Spleen (tissue), 11 donors: ENCODE data around the gene BEND3. TPM values are rescaled to one million over a fixed set of nuclear protein-coding genes. Genes with fewer than 3 reads are reported as not detected.

Experiments used
- DNase-seq: peaks from one replicate; pipeline ENCODE4 v3.0.0-alpha.2; 2020
- H3K27ac ChIP-seq, 8 donors: fragments of 200-600 bp; sonication (generic) in 7 of 8; 1 replicate in 4 of 8; 2 replicates in 4 of 8; pipeline versions ENCODE4 v1.5.0 to v1.8.0; 2016 to 2021; ENCODE audit warnings: inconsistent platforms in 4 of 8, mild to moderate bottlenecking in 4 of 8, moderate library complexity in 1 of 8
- H3K27me3 ChIP-seq, 7 donors: fragments of 200-600 bp; sonication (generic) in 6 of 7; replicated peaks in 1 of 7; 1 replicate in 4 of 7; 2 replicates in 3 of 7; pipeline versions ENCODE4 v1.5.0 to v1.8.0; 2016 to 2021; ENCODE audit warnings: inconsistent platforms in 3 of 7, mild to moderate bottlenecking in 1 of 7
- H3K36me3 ChIP-seq, 6 donors: fragments of 200-600 bp; sonication (generic) in 5 of 6; 1 replicate in 4 of 6; 2 replicates in 2 of 6; pipeline versions ENCODE4 v1.5.0 to v1.8.0; 2016 to 2021; ENCODE audit warnings: inconsistent platforms in 2 of 6
- H3K4me1 ChIP-seq, 6 donors: fragments of 200-600 bp; sonication (generic) in 5 of 6; 1 replicate in 3 of 6; 2 replicates in 3 of 6; pipeline versions ENCODE4 v1.5.0 to v1.8.0; 2016 to 2021; ENCODE audit warnings: inconsistent platforms in 3 of 6
- H3K4me3 ChIP-seq, 8 donors: fragments of 200-600 bp; sonication (generic) in 7 of 8; 1 replicate in 4 of 8; 2 replicates in 4 of 8; pipeline versions ENCODE4 v1.5.0 to v1.8.0; 2016 to 2021; ENCODE audit warnings: inconsistent platforms in 4 of 8, mild to moderate bottlenecking in 4 of 8, moderate library complexity in 2 of 8
- H3K9me3 ChIP-seq, 8 donors: fragments of 200-600 bp; sonication (generic) in 7 of 8; 1 replicate in 4 of 8; 2 replicates in 4 of 8; pipeline versions ENCODE4 v1.5.0 to v1.8.0; 2016 to 2021; ENCODE audit warnings: inconsistent platforms in 4 of 8
- CTCF ChIP-seq, 11 experiments: fragments of 200-600 bp in 7 of 11; fragments of 450-650 bp in 4 of 11; sonication (generic) in 4 of 11; IDR thresholded peaks in 8 of 11; conservative IDR thresholded peaks in 3 of 11; 1 replicate in 7 of 11; 2 replicates in 4 of 11; pipeline versions ENCODE4 v1.4.0 to v1.8.0; 2016 to 2021; ENCODE audit warnings: antibody characterized with exemption in 11 of 11, inconsistent platforms in 4 of 11, mild to moderate bottlenecking in 1 of 11
- POLR2A ChIP-seq, 3 donors: fragments of 450-650 bp; IDR thresholded peaks; one replicate each; pipeline ENCODE4 v1.5.1; 2017; ENCODE audit warnings: antibody characterized with exemption in 3 of 3, mild to moderate bottlenecking in 1 of 3
- POLR2AphosphoS5 ChIP-seq, 3 donors: sonication (generic); formaldehyde crosslinking; IDR thresholded peaks; one replicate each; pipeline ENCODE4 v1.5.1; 2017; ENCODE audit warnings: antibody characterized with exemption in 3 of 3
- WGBS, 5 donors: extraction: QIAGEN DNeasy Blood & Tissue Kit in 3 of 5; methylation state at CpG; one replicate each; pipeline versions ENCODE4 v1.1.5 to v1.1.7; 2013 to 2018; 5-methylcytosine and 5-hydroxymethylcytosine counted together
- intact Hi-C: fragments of 100-400 bp; cut with DNase I; formaldehyde crosslinking; loops from one replicate; pipeline ENCODE4 v1.15.0; 2023; ENCODE audit warnings: low total_unique reads
- polyA plus RNA-seq, 3 donors: library from polyadenylated mRNA; stranded (reverse); fragments of 200-250 nt; gene quantifications; one replicate each; pipeline ENCODE4 v1.2.1, GENCODE V29; 2013
- total RNA-seq, 7 donors: library from RNA; depleted of rRNA in 3 of 7; stranded (reverse); fragments of >200 nt in 3 of 7; fragmentation: NEBNext Ultra II Directional in 4 of 7; extraction: Animal tissue kit (Norgen Biotek cat#: 25700) in 4 of 7; gene quantifications; one replicate each; pipeline versions ENCODE4 v1.1.0 to v1.2.1, GENCODE V29; 2016 to 2021
- donor health status: healthy with polysubstance abuse.
- donor health status: DM: no; HTN: no; CAD: no; lungs with moderate emphysema.
- donor health status: DM: no; HTN: no; CAD: no.
- donor health status: Bipolar disorder and iron deficiency.
- donor health status: healthy.
- donor health status: DM: no; HTN: no; CAD: no.
- donor health status: DM: yes; HTN: yes; CAD: no.

BEND3 gene
- total and polyA plus RNA-seq, 10 donors, result 0.37 to 2.6 (median 2.1) TPM

- H3K9me3 ChIP-seq, result no peaks in the 10 kb centered on the region
- H3K27ac ChIP-seq, result no peak overlapping the region
- WGBS, 5 donors, result 89 to 93% (median 92%) methylated on average over 4 of the region's 4 CpGs
- TF ChIP-seq POLR2A (IDR thresholded peaks at IDR 0.05) (no peak), CTCF (IDR thresholded peaks at IDR 0.05 in 8 of 11, conservative IDR thresholded peaks at IDR 0.05 in 3 of 11) (no peak), POLR2AphosphoS5 (IDR thresholded peaks at IDR 0.05) (no peak)
- DNase-seq, result no peak
- H3K4me3 ChIP-seq, result no peak overlapping the region
- H3K36me3 ChIP-seq, result no peaks in the 10 kb centered on the region
- H3K27me3 ChIP-seq, result no peaks in the 10 kb centered on the region
- intact Hi-C loops, result no loop called here
- peaks cover 3 to 23% (median 17%) of the 10 kb centered on the region in 6 donors for H3K4me1 ChIP-seq
Observed at GRCh38 chr6:107059606-107060005, 55.7 kb downstream of the BEND3 start.

- Histone ChIP-seq H3K27ac (no peak overlapping the region), H3K36me3 (no peaks in the 10 kb centered on the region), H3K9me3 (no peaks in the 10 kb centered on the region), H3K27me3 (no peaks in the 10 kb centered on the region), H3K4me1 (peaks cover 0 to 17% (median 13%) of the 10 kb centered on the region in 6 donors), H3K4me3 (no peak overlapping the region)
- 44 to 88% (median 68%) methylated on average over 2 of the region's 2 CpGs for WGBS, 5 donors
- intact Hi-C loops, result no loop called here
- DNase-seq, result no peak
- TF ChIP-seq CTCF (IDR thresholded peaks at IDR 0.05 in 8 of 11, conservative IDR thresholded peaks at IDR 0.05 in 3 of 11) (no peak), POLR2A (IDR thresholded peaks at IDR 0.05) (no peak), POLR2AphosphoS5 (IDR thresholded peaks at IDR 0.05) (no peak)
Observed at GRCh38 chr6:107057679-107058078, 57.6 kb downstream of the BEND3 start.

- H3K27me3 ChIP-seq, result no peaks in the 10 kb centered on the region
- TF ChIP-seq POLR2A (IDR thresholded peaks at IDR 0.05) (no peak), POLR2AphosphoS5 (IDR thresholded peaks at IDR 0.05) (no peak), CTCF (IDR thresholded peaks at IDR 0.05 in 8 of 11, conservative IDR thresholded peaks at IDR 0.05 in 3 of 11) (no peak)
- DNase-seq, result no peak
- intact Hi-C loops, result no loop called here
- H3K9me3 ChIP-seq, result no peaks in the 10 kb centered on the region
- no peak overlapping the region for H3K27ac ChIP-seq
- peaks cover 0 to 7% (median 3%) of the 10 kb centered on the region in 6 donors for H3K36me3 ChIP-seq
- peaks cover 0 to 12% (median 10%) of the 10 kb centered on the region in 6 donors for H3K4me1 ChIP-seq
- no peak overlapping the region for H3K4me3 ChIP-seq
- WGBS, 5 donors, result 69 to 92% (median 84%) methylated on average over 2 of the region's 2 CpGs
Observed at GRCh38 chr6:107056796-107057195, 58.5 kb downstream of the BEND3 start.

GRCh38 chr6:107047807-107048206 is 67.5 kb downstream of the BEND3 start:
- no peak overlapping the region for H3K4me3 ChIP-seq
- WGBS, 5 donors, result 96 to 100% (median 98%) methylated on average over 7 of the region's 7 CpGs
- peaks cover 0 to 94% (median 24%) of the 10 kb centered on the region in 6 donors for H3K36me3 ChIP-seq

More at GRCh38 chr6:107047807-107048206, 67.5 kb downstream of the BEND3 start:
- TF ChIP-seq POLR2AphosphoS5 (IDR thresholded peaks at IDR 0.05), result no peak
- TF ChIP-seq CTCF (IDR thresholded peaks at IDR 0.05 in 8 of 11, conservative IDR thresholded peaks at IDR 0.05 in 3 of 11), result no peak
- no peak for TF ChIP-seq POLR2A (IDR thresholded peaks at IDR 0.05)
- intact Hi-C loops, result no loop called here
- Histone ChIP-seq H3K27ac (no peak overlapping the region), H3K4me1 (no peaks in the 10 kb centered on the region), H3K9me3 (no peaks in the 10 kb centered on the region), H3K27me3 (no peaks in the 10 kb centered on the region)
- DNase-seq, result no peak
